ENCODE measurements around the gene GPD2.

The GPD2 gene

GRCh38 chr2:156437272-156437930 lies 1.2 kb downstream of the GPD2 start:
- TF ChIP-seq CTCF (IDR thresholded peaks at IDR 0.05; ENCODE audit: low read depth, low read length): no peak
- DNase-seq: no peak
- H3K27me3 ChIP-seq (ENCODE audit: insufficient read depth, low read depth, severe bottlenecking): no peaks in the 10 kb centered on the region
- H3K4me3 ChIP-seq (ENCODE audit: low read depth, low read length): peak overlapping the region; percentile 89
- no peak overlapping the region; the same call in 1 of the 2 replicates for H3K27ac ChIP-seq
- peaks cover 4% of the 10 kb centered on the region; the same call in 1 of the 2 replicates for H3K36me3 ChIP-seq
- no peaks in the 10 kb centered on the region for H3K9me3 ChIP-seq (ENCODE audit: severe bottlenecking)

- Histone ChIP-seq H3K36me3 (peaks cover 4% of the 10 kb centered on the region; the same call in 1 of the 2 replicates), H3K4me3 (ENCODE audit: low read depth, low read length) (no peak overlapping the region), H3K27me3 (ENCODE audit: insufficient read depth, low read depth, severe bottlenecking) (no peaks in the 10 kb centered on the region), H3K27ac (no peak overlapping the region), H3K9me3 (ENCODE audit: severe bottlenecking) (no peaks in the 10 kb centered on the region)
- no peak for DNase-seq
- TF ChIP-seq CTCF (IDR thresholded peaks at IDR 0.05; ENCODE audit: low read depth, low read length): no peak
Observed at GRCh38 chr2:156437931-156438410, 1.8 kb downstream of the GPD2 start.

GRCh38 chr2:156443089-156443488 lies 6.9 kb downstream of the GPD2 start:
- Histone ChIP-seq H3K4me3 (ENCODE audit: low read depth, low read length) (no peak overlapping the region), H3K9me3 (ENCODE audit: severe bottlenecking) (no peaks in the 10 kb centered on the region)
- no peak for TF ChIP-seq CTCF (IDR thresholded peaks at IDR 0.05; ENCODE audit: low read depth, low read length)

GRCh38 chr2:156445296-156446220 lies 9.4 kb downstream of the GPD2 start:
- no peaks in the 10 kb centered on the region; the same call in 1 of the 2 replicates for H3K36me3 ChIP-seq
- no peaks in the 10 kb centered on the region for H3K9me3 ChIP-seq (ENCODE audit: severe bottlenecking)
- H3K27me3 ChIP-seq (ENCODE audit: insufficient read depth, low read depth, severe bottlenecking): no peaks in the 10 kb centered on the region
- no peak overlapping the region for H3K4me3 ChIP-seq (ENCODE audit: low read depth, low read length)
- no peak for DNase-seq
- TF ChIP-seq CTCF (IDR thresholded peaks at IDR 0.05; ENCODE audit: low read depth, low read length): no peak
- H3K27ac ChIP-seq: no peak overlapping the region

More at GRCh38 chr2:156443089-156443488, 6.9 kb downstream of the GPD2 start:
- Histone ChIP-seq H3K27me3 (ENCODE audit: insufficient read depth, low read depth, severe bottlenecking) (no peaks in the 10 kb centered on the region), H3K27ac (no peak overlapping the region), H3K36me3 (no peaks in the 10 kb centered on the region; the same call in 1 of the 2 replicates)
- DNase-seq: no peak

GRCh38 chr2:156447761-156448160 lies 11.6 kb downstream of the GPD2 start:
- Histone ChIP-seq H3K36me3 (no peaks in the 10 kb centered on the region; the same call in 1 of the 2 replicates), H3K9me3 (ENCODE audit: severe bottlenecking) (peaks cover 6% of the 10 kb centered on the region), H3K27me3 (ENCODE audit: insufficient read depth, low read depth, severe bottlenecking) (no peaks in the 10 kb centered on the region), H3K27ac (no peak overlapping the region), H3K4me3 (ENCODE audit: low read depth, low read length) (no peak overlapping the region)
- no peak for DNase-seq
- no peak for TF ChIP-seq CTCF (IDR thresholded peaks at IDR 0.05; ENCODE audit: low read depth, low read length)

Measured in WERI-Rb-1 (cell line).